Fibroblast of lung (primary cell): ENCODE data around the gene STOML1. TPM values are rescaled to one million over a fixed set of nuclear protein-coding genes. Genes with fewer than 3 reads are reported as not detected.

Source experiments
- DNase-seq, 2 donors: peaks; one replicate each; pipeline versions ENCODE4 v3.0.0 to v3.0.0-alpha.2; 2010; ENCODE audit warnings: low read depth in 2 of 2
- H2AFZ ChIP-seq: 2 replicates; pipeline ENCODE4 v1.5.1; 2012; ENCODE audit warnings: low read length, control low read depth, inconsistent platforms
- H3K27ac ChIP-seq: 2 replicates; pipeline ENCODE4 v1.5.1; 2011; ENCODE audit warnings: low read length, control low read depth; ENCODE audit not compliant: insufficient read depth
- H3K27me3 ChIP-seq: 2 replicates; pipeline ENCODE4 v1.5.1; 2011; ENCODE audit warnings: mild to moderate bottlenecking, low read length; ENCODE audit not compliant: control insufficient read depth, insufficient read depth
- H3K36me3 ChIP-seq: 2 replicates; pipeline ENCODE4 v1.5.1; 2011; ENCODE audit warnings: low read length; ENCODE audit not compliant: control insufficient read depth, insufficient read depth
- H3K4me1 ChIP-seq: 2 replicates; pipeline ENCODE4 v1.5.1; 2011; ENCODE audit warnings: low read length; ENCODE audit not compliant: control insufficient read depth, insufficient read depth; ENCODE audit errors: extremely low read depth
- H3K4me2 ChIP-seq: 2 replicates; pipeline ENCODE4 v1.5.1; 2011; ENCODE audit warnings: low read length, control low read depth; ENCODE audit not compliant: insufficient read depth; ENCODE audit errors: extremely low read depth
- H3K4me3 ChIP-seq, 4 experiments: fragments of 200-600 bp in 1 of 4; sonication (generic) in 1 of 4; replicated peaks in 1 of 4; 2 replicates each; pipeline ENCODE4 v1.5.1; 2011 to 2016; ENCODE audit warnings: low read length in 4 of 4, low read depth in 3 of 4, mild to moderate bottlenecking in 3 of 4, control low read depth in 2 of 4, inconsistent platforms in 1 of 4, mixed read lengths in 1 of 4; ENCODE audit not compliant: insufficient read depth in 1 of 4; ENCODE audit errors: control extremely low read depth in 1 of 4
- H3K79me2 ChIP-seq: 2 replicates; pipeline ENCODE4 v1.5.1; 2012; ENCODE audit warnings: mild to moderate bottlenecking, low read length, inconsistent platforms; ENCODE audit not compliant: control insufficient read depth, insufficient read depth
- H3K9ac ChIP-seq: 2 replicates; pipeline ENCODE4 v1.5.1; 2011; ENCODE audit warnings: mild to moderate bottlenecking, low read length, control low read depth; ENCODE audit not compliant: insufficient read depth
- H3K9me3 ChIP-seq: 2 replicates; pipeline ENCODE4 v1.5.1; 2012; ENCODE audit warnings: low read depth, low read length; ENCODE audit not compliant: control insufficient read depth, insufficient read depth
- H4K20me1 ChIP-seq: 2 replicates; pipeline ENCODE4 v1.5.1; 2011; ENCODE audit warnings: low read length; ENCODE audit not compliant: control insufficient read depth, insufficient read depth; ENCODE audit errors: extremely low read depth
- EZH2 ChIP-seq: IDR thresholded peaks from 2 replicates; pipeline ENCODE4 v1.5.1; 2012; ENCODE audit warnings: low read length, control low read depth, mild to moderate bottlenecking; ENCODE audit errors: missing control alignments
- polyA plus RNA-seq, 2 donors: library from polyadenylated mRNA; depleted of rRNA in 1 of 2; stranded (reverse) in 1 of 2; unstranded in 1 of 2; fragments of >200 nt; gene quantifications; 2 replicates each; pipeline ENCODE4 v1.2.1, GENCODE V29; 2011 to 2012; ENCODE audit warnings: missing spikeins in 1 of 2
- total RNA-seq: library from RNA; depleted of rRNA; stranded (reverse); fragments of >200 nt; gene quantifications from 2 replicates; pipeline ENCODE4 v1.2.1, GENCODE V29; 2014
- TF ChIP-seq, protein P1 (sequence below), 2 donors: IDR thresholded peaks in 1 of 2; conservative IDR thresholded peaks in 1 of 2; 1 replicate in 1 of 2; 2 replicates in 1 of 2; pipeline ENCODE4 v1.5.1; 2011 to 2012; ENCODE audit warnings: low read length in 2 of 2, control low read depth in 1 of 2, inconsistent platforms in 1 of 2, low read depth in 1 of 2, mild to moderate bottlenecking in 1 of 2

STOML1 gene
- total and polyA plus RNA-seq, 2 donors (not counting 1 experiment from before 2014, with no cell fraction given), result 9.8 to 24.8 TPM

DNA sequence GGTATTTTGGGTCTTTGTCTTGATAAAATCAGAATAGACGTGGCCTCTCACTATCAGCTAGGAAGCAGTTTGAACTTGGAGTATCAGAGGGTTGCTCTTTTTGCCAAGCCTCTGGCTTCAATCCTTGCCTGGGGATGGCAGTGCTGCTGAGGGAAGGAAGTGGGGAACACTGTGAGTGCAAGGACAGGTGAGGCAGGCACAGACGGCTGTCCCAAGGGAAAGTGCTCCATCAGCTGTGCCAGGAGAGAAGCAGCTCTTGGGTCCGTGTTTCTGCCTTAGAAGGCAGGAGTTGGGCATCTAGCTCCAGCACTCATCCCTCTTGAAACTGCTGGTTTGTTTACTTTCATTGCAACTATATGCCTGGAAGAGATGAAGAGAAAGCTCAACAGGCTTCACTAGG is 35.6 kb upstream of the STOML1 start:
- H3K4me2 ChIP-seq, result no peak overlapping the region
- no peak overlapping the region for H3K4me3 ChIP-seq
- H3K27ac ChIP-seq, result no peak overlapping the region
- TF ChIP-seq EZH2, result no peak
- TF ChIP-seq, protein P1, sequence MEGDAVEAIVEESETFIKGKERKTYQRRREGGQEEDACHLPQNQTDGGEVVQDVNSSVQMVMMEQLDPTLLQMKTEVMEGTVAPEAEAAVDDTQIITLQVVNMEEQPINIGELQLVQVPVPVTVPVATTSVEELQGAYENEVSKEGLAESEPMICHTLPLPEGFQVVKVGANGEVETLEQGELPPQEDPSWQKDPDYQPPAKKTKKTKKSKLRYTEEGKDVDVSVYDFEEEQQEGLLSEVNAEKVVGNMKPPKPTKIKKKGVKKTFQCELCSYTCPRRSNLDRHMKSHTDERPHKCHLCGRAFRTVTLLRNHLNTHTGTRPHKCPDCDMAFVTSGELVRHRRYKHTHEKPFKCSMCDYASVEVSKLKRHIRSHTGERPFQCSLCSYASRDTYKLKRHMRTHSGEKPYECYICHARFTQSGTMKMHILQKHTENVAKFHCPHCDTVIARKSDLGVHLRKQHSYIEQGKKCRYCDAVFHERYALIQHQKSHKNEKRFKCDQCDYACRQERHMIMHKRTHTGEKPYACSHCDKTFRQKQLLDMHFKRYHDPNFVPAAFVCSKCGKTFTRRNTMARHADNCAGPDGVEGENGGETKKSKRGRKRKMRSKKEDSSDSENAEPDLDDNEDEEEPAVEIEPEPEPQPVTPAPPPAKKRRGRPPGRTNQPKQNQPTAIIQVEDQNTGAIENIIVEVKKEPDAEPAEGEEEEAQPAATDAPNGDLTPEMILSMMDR (conservative IDR thresholded peaks at IDR 0.05 in 1 of 2, IDR thresholded peaks at IDR 0.05 in 1 of 2; ENCODE audit: low read depth in 1 of 2, low read length in 2 of 2), result no peak
- H3K79me2 ChIP-seq, result peaks cover 7% of the 10 kb centered on the region
- no peak for DNase-seq
- H3K9ac ChIP-seq, result no peak overlapping the region
- no peaks in the 10 kb centered on the region for H3K27me3 ChIP-seq
- no peak overlapping the region for H2AFZ ChIP-seq
- no peaks in the 10 kb centered on the region for H3K9me3 ChIP-seq
- peaks cover 10% of the 10 kb centered on the region for H3K4me1 ChIP-seq
- no peaks in the 10 kb centered on the region for H4K20me1 ChIP-seq
- H3K36me3 ChIP-seq, result peaks cover 23% of the 10 kb centered on the region

DNA sequence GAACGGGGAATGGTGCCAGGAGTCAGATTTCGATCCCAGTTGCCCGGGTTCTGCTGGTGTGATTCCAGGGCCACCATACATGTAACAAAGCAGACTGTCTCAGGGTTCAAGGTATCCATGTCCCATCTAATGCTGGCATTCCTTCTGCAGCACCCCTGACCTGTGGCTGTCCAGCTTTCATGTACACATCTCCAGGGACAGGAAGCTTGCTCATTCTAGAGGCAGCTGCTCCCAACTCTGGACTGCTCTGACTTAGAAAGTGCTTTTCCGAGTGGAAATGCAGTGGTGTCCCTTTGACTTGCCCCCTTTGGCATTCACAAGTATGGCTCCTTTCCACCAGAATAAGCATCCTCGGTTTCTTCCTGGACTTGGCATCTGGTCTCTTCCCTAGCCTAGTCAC is 33.3 kb upstream of the STOML1 start:
- H4K20me1 ChIP-seq, result no peaks in the 10 kb centered on the region
- no peak overlapping the region for H3K4me3 ChIP-seq
- TF ChIP-seq, protein P1 (conservative IDR thresholded peaks at IDR 0.05 in 1 of 2, IDR thresholded peaks at IDR 0.05 in 1 of 2; ENCODE audit: low read depth in 1 of 2, low read length in 2 of 2), result no peak
- H2AFZ ChIP-seq, result no peak overlapping the region
- no peaks in the 10 kb centered on the region for H3K27me3 ChIP-seq
- peaks cover 26% of the 10 kb centered on the region for H3K36me3 ChIP-seq
- no peak overlapping the region for H3K9ac ChIP-seq
- peak in 1 of 2 donors; percentile 15 for DNase-seq
- H3K79me2 ChIP-seq, result peaks cover 16% of the 10 kb centered on the region
- no peak overlapping the region for H3K27ac ChIP-seq
- H3K4me2 ChIP-seq, result no peak overlapping the region
- H3K4me1 ChIP-seq, result peaks cover 10% of the 10 kb centered on the region
- no peaks in the 10 kb centered on the region for H3K9me3 ChIP-seq

DNA sequence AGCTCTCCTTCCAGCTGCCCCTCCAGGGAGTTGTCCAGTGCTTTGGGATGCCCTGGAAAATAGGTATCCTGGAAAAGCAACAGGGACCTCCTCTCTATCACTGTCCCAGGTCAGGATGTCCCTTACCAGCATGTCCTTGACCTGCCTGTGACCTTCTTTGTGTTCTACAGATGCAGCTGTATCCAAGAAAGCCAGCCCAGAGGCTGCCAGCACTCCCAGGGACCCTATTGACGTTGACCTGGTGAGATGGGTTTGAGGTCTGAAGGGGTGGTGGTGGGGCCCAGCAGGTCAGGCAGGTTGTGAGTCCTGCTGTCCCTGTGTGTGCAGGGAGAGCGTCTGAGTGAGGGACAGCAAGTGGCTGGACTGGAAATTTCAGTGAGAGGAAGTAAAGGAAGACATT is 32.6 kb upstream of the STOML1 start:
- no peak for TF ChIP-seq EZH2
- TF ChIP-seq, protein P1 (conservative IDR thresholded peaks at IDR 0.05 in 1 of 2, IDR thresholded peaks at IDR 0.05 in 1 of 2; ENCODE audit: low read depth in 1 of 2, low read length in 2 of 2), result no peak

More for the DNA sequence above, 32.6 kb upstream of the STOML1 start:
- H3K27ac ChIP-seq, result no peak overlapping the region
- H3K4me3 ChIP-seq, result no peak overlapping the region
- no peak overlapping the region for H3K9ac ChIP-seq
- no peak for DNase-seq
- no peak overlapping the region for H3K4me2 ChIP-seq
- H3K36me3 ChIP-seq, result peaks cover 24% of the 10 kb centered on the region
- H3K79me2 ChIP-seq, result peaks cover 21% of the 10 kb centered on the region
- no peak overlapping the region for H2AFZ ChIP-seq
- H3K4me1 ChIP-seq, result peaks cover 10% of the 10 kb centered on the region
- H3K9me3 ChIP-seq, result no peaks in the 10 kb centered on the region
- no peaks in the 10 kb centered on the region for H4K20me1 ChIP-seq
- no peaks in the 10 kb centered on the region for H3K27me3 ChIP-seq
